GM19023 (cell line): ENCODE measurements around the gene MLPH.
"Not testable (repeated sequence)": the region's sequence is repeated elsewhere in the genome, so short reads cannot be mapped to it uniquely, and the experiment has no call there.

Experiments used
- ATAC-seq: cut with Tn5 transposase; IDR thresholded peaks from one replicate; pipeline ENCODE4 v1.9.1; 2021; ENCODE audit warnings: mild to moderate bottlenecking, moderate library complexity; ENCODE audit not compliant: unreplicated experiment

The MLPH gene

DNA sequence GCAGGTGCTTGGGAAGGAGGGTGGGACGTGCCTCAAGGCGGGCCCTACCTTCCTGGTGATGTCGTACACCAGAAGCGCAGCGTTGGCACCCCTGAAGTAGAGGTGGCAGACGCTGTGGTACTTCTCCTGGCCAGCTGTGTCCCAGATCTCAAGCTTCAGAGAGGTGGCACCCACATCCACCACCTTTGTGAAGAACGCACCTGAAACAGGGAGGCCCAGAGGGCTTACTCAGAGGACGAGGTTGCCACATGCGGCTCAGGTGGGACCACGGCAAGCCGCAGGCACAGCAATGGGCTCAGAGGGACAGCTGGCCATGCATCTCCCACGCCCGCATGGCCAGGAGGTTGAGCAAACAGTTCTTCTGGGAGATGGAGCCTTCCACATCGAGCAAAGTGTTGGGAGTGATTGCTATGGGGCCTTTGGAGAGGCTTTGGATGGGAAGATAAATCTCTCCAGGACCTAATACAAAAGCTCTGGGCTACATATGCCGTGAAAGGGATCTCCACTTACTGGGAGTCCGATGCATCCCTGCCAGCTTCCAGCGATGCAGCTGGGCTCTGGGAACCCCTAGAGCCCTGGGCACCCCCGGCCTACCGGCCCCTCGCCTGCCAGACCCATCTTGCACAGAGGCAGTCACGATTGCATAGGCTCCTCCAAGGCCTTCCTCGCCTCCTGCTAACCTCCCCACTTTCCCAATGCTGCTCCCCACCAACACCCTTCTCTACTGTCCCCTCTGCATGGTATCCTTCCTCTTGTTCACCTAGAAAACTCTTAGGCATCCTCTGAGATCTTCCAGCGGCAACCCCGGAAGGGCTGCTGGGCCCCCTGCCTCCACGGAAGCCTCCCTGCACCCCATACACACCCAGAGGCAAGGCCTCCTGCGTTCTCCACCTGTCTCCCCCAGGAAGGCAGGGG lies 91.2 kb downstream of the MLPH start:
- ATAC-seq = no peak

DNA sequence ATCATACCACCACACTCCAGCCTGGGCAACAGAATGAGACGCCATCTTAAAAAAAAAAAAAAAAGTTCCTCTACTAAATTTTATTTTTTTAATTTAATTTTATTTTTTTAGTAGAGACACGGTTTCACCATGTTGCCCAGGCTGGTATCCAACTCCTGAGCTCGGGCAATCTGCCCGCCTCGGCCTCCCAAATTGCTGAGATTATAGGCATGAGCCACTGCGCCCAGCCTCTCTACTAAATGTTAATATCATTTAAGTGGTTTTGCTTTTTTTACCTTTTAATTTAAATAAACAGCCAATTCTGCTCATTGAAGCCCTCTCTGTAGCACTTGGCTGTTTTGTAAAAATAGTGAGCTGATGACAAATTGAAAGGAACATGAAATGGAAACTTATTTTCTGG lies 94.3 kb downstream of the MLPH start:
- no peak for ATAC-seq

DNA sequence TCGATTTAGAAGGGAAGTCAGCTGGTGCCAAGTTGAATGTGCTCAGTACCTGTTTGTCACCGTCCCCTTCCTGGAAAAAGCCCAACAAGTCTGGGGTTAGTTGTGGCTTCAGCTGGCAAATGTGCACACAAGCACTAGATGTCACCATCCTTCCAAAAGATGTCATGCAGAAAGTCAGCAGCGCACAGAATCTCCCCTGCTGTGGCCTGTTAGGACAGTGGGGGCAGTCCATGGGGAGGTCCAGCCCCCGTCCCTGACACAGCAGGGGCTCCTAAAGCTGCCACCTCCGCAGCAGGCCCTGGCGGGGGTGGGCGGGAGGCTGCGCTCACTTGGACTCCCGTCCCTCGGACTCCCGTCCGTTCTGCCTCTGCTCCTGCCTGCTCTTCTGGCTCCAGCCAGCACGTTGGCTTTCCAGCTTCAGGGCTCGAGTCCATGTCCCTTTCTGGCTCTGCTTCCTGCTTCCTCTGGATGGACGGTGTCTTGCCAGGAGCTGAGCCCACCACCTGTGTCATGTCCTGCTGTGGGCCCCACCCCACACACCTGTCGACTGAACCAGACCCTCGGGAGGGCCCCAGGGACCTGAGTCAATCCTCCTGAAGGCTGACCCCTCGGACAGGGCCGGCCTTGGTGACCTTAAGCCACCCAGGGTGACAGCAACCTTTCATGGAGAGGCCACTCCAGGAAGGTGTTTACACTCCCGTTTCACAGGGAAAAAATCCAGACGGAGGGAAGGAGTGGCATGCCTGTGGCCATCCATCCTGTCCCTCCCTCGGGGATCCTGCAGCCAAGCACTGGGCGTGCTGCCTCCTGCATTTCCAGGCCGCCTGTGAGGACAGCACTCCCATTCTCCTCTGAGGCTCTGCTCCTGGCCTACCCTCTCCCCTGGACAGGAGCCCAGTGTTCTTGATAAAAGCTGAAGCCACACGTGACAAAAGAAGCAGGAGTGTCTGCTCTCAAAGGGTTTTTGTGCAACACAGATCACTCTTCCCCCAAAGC lies 95.0 kb downstream of the MLPH start:
- ATAC-seq = no peak

DNA sequence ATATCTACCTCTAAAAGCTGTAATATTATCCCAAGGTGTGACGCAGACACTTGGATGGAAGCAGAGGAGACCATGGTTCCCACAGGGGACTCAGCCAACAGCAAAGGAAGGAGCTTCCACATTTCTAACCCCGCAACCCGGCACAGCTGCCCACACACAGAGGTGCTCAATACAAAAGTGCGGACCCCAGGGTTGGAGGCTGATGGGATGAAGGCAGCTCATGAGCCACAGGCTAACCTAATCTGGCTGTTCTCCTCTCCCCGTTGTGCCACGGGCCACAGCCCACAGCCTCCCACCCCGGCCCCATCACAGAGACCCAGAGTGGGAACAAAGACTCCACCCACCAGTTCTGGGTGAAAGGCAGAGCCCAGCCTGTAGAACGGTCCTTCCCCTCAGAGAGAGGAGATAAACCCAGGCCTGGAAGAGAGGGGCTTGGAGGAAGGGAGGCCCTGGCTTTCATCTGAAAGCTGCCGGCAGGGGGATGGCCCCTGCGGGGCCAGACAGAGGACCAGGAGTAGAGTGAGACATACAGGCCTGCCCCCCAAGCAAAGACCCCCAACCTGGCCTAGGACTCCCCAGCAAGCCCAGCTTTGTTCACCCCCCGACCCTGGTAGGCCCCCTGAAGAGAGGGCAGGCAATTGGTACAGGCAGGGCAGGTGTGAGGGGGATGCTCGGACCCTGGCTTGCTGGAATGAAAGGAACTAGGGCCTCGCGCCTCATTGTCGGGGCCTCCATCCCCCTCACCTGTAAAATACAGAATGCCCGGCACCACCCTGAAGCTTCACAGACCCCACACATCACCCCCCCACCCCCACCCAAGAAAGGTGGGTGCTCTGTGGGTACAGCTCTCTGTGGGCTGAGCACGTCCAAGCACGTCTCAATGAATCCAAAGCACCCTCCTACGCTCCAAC lies 96.6 kb downstream of the MLPH start:
- ATAC-seq = no peak

DNA sequence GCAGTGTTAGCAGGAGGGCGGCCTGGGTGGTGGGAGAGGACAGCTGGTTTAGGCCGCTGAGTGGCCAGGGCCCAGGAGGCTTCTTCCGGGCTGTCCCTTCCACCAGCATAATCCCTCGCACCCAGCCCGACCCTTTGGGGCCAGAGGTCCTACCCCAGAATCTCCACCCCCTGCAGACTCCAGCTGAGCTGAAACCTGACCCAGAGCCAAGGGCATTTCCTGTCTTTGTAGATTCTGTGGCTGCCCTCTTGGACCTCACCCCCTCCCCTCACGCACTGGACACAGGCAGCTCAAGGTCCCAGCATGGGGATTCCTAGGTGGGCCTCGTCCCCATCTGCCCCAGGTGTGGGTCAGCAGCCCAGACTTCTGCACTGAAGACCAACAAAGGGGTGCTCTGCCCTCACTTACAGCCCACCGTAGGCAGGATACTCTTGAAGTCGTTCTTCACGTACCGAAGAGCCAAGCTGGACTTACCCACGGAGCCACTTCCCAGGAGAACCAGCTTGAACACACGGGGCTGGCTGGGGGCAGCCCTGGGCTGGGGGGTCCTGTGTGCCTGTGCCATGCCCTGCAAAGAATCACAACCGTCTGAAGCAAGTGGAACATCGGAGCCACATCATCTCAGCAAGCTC lies 98.7 kb downstream of the MLPH start:
- no peak for ATAC-seq

DNA sequence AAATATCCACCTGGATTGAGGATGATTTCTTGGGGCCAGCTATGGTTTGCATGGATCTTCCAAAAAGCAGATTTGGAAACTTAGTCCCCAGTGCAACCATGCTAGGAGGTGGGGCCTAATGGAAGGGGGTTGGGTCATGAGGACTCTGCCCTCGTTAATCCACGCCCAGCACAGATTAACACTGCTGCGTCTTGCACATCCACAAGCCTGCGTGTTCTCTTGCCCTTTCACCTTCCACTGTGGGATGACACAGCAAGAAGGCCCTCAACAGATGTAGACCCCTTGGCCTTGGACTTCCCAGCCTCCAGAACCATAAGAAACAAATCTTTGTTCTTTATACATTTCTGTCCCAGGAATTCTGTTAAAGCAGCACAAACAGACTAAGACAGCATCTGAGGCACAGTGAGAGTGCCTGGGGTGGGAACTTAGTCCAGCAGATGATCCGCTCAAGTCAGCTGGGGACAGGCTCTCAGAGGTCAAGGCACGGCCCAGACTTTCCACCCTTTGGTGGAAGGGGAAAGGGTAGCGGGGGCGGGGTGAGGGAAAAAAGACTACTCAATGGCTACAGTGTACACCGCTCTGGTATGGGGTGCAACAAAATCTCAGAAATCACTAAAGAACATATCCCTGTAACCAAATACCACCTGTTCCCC lies 101.1 kb downstream of the MLPH start:
- no peak for ATAC-seq

DNA sequence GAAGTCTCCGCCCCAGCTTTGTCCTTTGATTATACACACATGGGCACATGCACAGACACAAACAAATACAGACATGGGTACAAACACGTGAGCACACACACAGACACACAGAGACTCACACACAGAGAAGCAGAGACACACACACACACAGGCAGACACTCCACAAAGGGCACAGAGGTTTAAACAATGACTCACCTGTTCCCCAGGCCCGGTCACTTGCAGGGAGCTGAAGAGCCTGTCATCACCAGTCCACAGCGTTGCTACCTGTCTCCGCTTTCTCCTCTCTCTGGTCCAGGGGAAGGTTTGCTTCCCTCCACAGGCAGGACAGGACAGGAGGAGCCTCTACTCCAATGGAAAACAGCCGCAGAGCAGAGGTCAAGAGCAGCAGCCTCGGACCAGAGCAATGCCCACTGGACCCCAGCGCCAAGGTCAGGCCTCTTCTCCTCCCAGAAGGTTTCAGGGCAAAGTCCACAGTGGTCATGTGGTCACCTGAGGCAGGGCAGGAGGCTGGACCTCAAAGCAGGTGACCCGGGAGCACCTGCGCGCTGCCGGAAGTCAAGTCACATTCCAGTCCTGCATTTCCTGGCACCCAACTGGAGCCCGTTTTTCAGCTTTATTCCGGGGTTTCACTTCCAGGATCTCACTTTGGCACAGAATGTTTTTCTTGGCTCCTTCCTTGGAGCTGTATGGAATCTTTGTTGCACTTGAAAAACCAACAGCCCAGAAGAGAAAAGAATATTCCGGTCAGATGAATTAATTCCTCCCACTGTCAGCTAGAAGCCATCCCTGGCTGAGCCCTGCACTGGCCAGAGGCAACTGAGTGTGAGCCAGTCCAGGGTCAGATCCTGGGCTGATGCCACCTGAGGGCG lies 103.5 kb downstream of the MLPH start, which contains the start of gene RAB17:
RAB17 (minus strand) TSS at position 463 of the 869 bp plus-strand sequence. CDS start 4,580 bp downstream, outside the sequence.
- no peak for ATAC-seq

DNA sequence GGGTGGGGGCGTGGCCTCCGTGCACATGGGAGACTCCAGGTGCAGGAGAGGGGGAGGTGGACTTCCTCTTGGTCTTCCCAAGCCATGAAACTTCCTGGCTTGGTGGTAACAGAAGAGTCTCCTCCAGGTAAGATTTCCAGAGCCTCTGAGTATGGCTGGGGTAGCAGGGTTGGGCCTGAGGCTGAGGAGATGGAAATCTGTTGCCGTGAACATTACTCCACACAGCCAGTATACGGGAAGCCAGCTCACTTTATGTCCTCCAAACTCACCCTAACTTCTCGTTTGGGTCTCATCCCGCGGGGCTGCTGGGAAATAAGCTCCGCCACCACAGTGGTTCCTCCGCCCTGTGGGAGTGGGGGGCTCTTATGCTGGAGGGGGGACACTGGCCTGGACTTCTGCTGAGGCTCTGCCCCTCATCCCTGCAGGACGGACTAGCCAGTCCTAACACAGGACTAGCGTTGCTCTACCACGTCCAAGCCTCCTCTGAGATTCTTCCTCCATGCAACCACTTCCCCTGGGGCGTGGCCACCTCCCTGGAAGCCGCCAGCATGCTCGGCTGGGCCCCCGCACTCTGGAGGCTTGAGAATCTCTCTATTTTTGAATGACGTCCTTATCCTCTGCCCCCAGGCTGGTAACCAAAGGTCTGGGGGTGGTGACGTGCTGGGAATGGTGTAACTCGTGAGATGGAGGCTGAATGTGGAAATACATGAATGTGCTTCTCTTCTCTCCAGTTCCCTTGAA lies 104.3 kb downstream of the MLPH start:
- no peak for ATAC-seq

DNA sequence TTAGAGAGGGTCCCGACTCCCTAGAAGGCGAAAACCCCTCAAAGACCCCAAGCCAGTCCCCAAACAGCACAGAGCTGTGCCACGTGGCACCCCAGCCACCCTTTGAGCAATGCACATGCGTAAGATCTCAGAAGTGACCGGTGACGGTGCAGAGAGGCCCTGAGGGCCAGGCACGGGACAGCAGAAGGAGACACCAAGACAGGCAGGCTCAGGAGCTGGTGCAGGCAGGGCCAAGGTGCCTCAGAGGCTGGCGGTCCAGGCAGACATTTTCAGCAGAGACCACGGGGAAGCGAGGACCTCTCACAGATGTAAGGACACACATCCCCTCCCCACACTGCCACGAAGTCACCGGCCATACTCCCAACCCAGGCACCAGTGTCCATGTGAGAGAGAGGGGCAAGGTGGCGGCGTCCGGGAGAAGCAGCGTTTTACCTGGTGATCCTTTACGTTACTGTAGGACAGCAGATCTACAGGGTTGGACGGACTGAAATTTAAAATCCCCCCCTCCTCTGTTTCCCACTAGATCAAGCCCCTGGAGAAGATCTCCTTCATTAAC lies 105.5 kb downstream of the MLPH start:
- ATAC-seq = no peak

DNA sequence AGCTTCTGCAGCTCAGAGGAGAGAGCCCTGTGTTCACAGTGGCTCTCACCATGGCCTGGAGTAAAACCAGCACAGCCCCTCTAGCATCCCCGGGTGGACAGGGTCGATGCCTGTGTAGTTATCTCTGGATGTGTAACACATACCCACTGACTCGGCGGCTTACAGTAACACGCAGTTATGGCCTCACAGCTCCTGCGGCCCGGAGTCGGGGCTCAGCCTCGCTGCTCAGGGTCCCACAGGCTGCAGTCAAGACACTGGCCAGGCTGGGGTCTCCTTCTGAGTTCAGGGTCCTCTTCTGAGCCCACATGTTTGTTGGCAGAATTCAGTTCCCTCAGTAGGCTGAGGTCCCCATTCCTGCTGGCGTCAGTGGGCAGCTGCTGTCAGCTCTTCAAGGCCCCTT lies 106.0 kb downstream of the MLPH start:
- ATAC-seq = no peak

DNA sequence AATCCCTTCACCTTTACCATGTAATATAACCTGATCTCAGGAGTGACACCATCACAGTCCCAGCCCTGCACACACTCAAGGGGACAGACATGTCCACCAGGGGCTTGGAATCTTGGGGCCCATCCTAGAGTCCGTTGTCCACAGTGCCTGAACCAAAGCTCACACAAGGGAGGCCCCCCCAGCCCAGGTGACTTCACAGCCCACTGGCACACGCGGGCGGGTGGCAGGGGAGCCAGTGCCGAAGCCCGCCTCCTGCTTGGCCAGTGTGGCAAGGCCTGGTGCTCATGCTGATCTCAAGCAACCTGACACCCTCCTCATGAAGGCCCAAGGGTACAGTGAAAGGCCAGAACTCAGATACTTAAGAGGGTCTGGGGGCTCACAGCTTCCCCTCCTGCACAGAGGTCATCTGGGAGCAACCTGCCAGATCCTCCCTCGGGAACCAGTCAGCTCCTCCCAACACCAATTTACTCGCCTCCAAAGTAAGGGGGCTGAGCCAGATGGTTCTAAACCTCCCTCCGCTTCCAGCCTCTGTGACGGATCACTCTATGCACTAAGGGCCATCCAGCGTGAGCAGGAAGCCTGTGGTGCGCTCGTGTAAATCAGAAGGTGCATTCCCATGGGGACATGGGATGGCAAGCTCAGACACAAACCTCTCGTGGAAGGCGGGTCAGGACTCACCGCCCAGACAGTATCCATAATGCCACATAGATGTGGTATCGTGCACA lies 106.7 kb downstream of the MLPH start:
- ATAC-seq = no peak

DNA sequence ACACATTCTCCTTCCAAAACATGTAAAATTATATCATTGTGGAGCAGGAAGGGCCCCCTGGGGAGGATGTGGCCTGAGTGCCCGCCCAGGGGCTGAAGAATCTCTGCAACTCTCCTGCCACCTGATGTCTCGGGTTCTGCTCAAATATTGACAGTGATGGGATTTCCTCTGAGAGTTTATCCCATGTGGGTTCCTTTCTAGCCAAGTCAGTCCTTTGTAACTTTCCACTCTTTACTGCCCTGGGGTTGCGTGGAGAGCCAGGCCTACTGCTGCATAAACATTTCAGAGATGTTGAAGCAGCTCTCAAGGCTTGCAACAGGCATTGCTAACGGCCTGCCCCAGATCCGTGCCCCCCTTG lies 107.4 kb downstream of the MLPH start:
- ATAC-seq = no peak

DNA sequence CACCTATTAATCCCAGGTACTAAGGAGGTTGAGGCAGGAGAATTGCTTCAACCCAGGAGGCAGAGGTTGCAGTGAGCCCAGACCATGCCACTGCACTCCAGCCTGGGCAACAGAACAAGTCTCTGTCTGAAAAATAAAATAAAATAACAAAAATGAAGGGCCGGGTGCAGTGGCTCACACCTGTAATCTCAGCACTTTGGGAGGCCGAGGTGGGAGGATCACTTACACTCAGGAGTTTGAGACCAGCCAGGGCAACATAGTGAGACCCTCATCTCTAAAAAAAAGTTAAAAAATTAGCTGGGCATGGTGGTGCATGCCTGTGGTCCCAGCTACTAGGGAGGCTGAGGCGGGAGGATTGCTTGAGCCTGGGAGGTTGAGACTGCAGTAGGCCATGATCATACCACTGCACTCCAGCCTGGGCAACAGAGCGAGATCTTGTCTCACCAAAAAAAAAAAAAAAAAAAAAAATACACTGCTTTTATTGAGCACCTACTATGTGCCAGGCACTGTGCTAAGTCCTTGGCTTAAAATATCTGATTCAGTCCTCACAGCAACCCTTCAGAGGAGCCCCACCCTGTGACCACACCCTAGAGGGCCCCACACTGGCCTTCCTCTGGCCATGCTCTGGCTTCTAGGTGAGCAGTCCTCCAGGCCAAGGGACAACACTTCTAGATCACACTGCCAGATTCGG lies 108.9 kb downstream of the MLPH start:
- not testable (repeated sequence) for ATAC-seq

DNA sequence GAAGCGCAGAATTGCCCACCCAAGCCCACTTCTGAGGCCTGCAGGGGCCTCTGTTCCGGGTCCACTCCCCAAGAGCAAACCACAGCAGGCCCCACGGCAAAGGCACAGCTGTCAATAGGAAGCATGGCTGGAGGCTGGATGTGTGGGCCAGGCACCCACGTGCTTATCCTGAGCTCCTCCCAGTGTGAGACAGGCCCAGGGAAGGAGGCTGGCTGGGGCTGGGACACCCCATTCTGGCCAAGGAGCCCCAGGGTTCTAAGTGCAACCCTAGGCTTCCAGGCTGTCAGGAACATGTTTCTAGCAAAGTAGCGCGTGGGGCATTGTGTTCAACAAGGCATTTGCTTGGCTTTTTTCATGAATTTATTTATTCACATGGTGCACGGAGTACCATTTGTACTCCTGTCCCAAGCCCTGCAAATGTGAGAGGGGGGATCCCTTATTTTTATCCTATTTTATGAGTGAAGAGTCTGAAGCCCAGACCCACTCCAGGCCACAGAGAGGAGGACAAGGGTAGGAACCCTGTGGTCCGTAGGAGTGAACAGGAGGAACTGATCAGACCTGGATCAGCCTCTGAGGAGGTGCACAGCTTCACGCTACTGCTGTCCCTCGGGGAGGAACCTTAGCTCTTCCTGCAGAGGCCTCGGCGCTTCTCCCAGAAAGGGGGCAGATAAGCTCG lies 109.6 kb downstream of the MLPH start:
- ATAC-seq = no peak

DNA sequence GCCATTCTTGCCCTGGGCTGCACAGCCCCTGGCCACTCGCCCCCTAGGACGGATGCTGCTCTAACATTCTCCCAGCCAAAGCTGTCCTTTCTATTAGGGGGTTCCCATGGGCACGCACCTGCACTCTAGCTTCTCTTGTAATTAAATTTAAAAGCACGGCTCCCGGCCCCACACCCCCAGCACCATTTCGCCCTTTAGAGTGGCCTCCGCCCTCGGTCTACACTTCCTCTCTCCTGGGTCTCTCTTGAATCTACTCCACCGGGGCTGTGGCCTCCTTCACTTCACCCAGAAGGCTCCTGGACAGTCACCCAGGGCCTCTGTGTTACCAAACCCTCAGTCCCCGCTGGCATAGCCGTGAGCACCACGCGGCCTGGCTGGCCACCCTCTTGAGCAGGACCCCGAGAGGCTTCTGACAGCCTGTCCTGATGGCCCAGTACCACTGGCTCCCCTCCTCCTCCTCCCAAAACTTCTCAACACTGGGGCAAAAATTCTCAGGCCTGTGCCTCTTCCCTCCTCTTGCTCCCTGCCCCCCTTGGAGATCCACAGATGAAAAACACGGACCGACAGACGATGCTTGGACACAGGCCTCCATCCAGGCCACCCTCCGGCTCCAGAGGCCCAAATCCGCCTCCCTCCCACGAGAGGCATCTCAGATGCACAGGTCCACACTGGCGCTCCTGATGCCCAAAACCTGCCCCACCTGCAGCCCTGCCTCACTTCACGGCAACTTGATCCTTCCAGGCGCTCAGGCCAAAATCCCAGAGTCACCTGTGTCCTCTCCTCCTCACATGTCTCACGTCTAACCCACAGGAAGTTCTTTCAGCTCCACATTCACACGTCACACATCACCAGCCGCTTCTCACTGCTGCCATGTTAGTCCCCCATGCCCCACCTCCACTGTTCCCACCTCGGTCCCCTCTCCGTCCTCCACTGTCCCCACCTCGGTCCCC lies 110.4 kb downstream of the MLPH start:
- no peak for ATAC-seq
